Measurements from ENCODE around the gene IDH3A. TPM values are rescaled to one million over a fixed set of nuclear protein-coding genes. Genes with fewer than 3 reads are reported as not detected.

IDH3A gene
- total RNA-seq, 1 donor from 2014 or later = 28.9 TPM

- Mint-ChIP-seq H3K27ac (no peak overlapping the region), H3K27me3 (ENCODE audit: low read depth) (peaks cover 4% of the 10 kb centered on the region), H3K9me3 (no peaks in the 10 kb centered on the region), H3K4me1 (peaks cover 33% of the 10 kb centered on the region), H3K36me3 (no peaks in the 10 kb centered on the region), H3K4me3 (no peak overlapping the region)
- no peak for DNase-seq (ENCODE audit: low spot score in 2 of 2, unreplicated experiment in 2 of 2)
- TF ChIP-seq CTCF (IDR thresholded peaks at IDR 0.05; ENCODE audit: unreplicated experiment) = no peak
These were observed 59.2 kb downstream of the IDH3A start for GRCh38 chr15:78208341-78208844.

- peak in 1 of 2 experiments; percentile 40 for DNase-seq (ENCODE audit: low spot score in 2 of 2, unreplicated experiment in 2 of 2)
- Mint-ChIP-seq H3K27me3 (ENCODE audit: low read depth) (peaks cover 4% of the 10 kb centered on the region), H3K4me1 (peaks cover 33% of the 10 kb centered on the region), H3K9me3 (no peaks in the 10 kb centered on the region), H3K36me3 (no peaks in the 10 kb centered on the region), H3K27ac (peak overlapping the region; percentile 71), H3K4me3 (no peak overlapping the region)
- TF ChIP-seq CTCF (IDR thresholded peaks at IDR 0.05; ENCODE audit: unreplicated experiment) = no peak
These were observed 59.9 kb downstream of the IDH3A start for GRCh38 chr15:78208887-78209645.

GRCh38 chr15:78209646-78210348 is 60.6 kb downstream of the IDH3A start:
- Mint-ChIP-seq H3K36me3 (no peaks in the 10 kb centered on the region), H3K4me1 (peaks cover 33% of the 10 kb centered on the region), H3K27me3 (ENCODE audit: low read depth) (peaks cover 4% of the 10 kb centered on the region), H3K9me3 (no peaks in the 10 kb centered on the region), H3K4me3 (no peak overlapping the region), H3K27ac (peak overlapping the region; percentile 71)
- peak in 1 of 2 experiments; percentile 36 for DNase-seq (ENCODE audit: low spot score in 2 of 2, unreplicated experiment in 2 of 2)
- TF ChIP-seq CTCF (IDR thresholded peaks at IDR 0.05; ENCODE audit: unreplicated experiment) = no peak

- no peak for TF ChIP-seq CTCF (IDR thresholded peaks at IDR 0.05; ENCODE audit: unreplicated experiment)
- no peaks in the 10 kb centered on the region for H3K9me3 Mint-ChIP-seq
- H3K4me3 Mint-ChIP-seq = no peak overlapping the region
- H3K27ac Mint-ChIP-seq = no peak overlapping the region
- peaks cover 33% of the 10 kb centered on the region for H3K4me1 Mint-ChIP-seq
- H3K36me3 Mint-ChIP-seq = no peaks in the 10 kb centered on the region
- DNase-seq (ENCODE audit: low spot score in 2 of 2, unreplicated experiment in 2 of 2) = peak in 1 of 2 experiments; percentile 32
- peaks cover 4% of the 10 kb centered on the region for H3K27me3 Mint-ChIP-seq (ENCODE audit: low read depth)
These were observed 61.2 kb downstream of the IDH3A start for GRCh38 chr15:78210349-78210717.

- no peak overlapping the region for H3K27ac Mint-ChIP-seq
- TF ChIP-seq CTCF (IDR thresholded peaks at IDR 0.05; ENCODE audit: unreplicated experiment) = no peak
- DNase-seq (ENCODE audit: low spot score in 2 of 2, unreplicated experiment in 2 of 2) = peak in 1 of 2 experiments; percentile 11
- H3K4me3 Mint-ChIP-seq = no peak overlapping the region
- H3K27me3 Mint-ChIP-seq (ENCODE audit: low read depth) = peaks cover 4% of the 10 kb centered on the region
- peaks cover 30% of the 10 kb centered on the region for H3K4me1 Mint-ChIP-seq
- no peaks in the 10 kb centered on the region for H3K9me3 Mint-ChIP-seq
- no peaks in the 10 kb centered on the region for H3K36me3 Mint-ChIP-seq
These were observed 62.2 kb downstream of the IDH3A start for GRCh38 chr15:78211189-78211921.
